Measurements from ENCODE around the gene SFXN4.
A peak's percentile ranks its signal among the peaks of the same experiment; 100 is the strongest.

The SFXN4 gene

GRCh38 chr10:119165171-119166117, at the start of gene SFXN4:
Gene SFXN4 (minus strand): TSS chr10:119165714. CDS start chr10:119165647, 67 bp downstream.
- peak; percentile 74 to 80 for DNase-seq

- no peak for DNase-seq
Observed at GRCh38 chr10:119211625-119212441, 46.3 kb upstream of the SFXN4 start.

GRCh38 chr10:119211176-119211575, 45.7 kb upstream of the SFXN4 start:
- no peak for DNase-seq

GRCh38 chr10:119210633-119211032, 45.1 kb upstream of the SFXN4 start:
- no peak for DNase-seq

GRCh38 chr10:119209736-119210355, 44.3 kb upstream of the SFXN4 start:
- DNase-seq = no peak

GRCh38 chr10:119209035-119209735, 43.7 kb upstream of the SFXN4 start:
- DNase-seq = peak; percentile 65 to 66

GRCh38 chr10:119208553-119208940, 43.0 kb upstream of the SFXN4 start:
- DNase-seq = no peak

- DNase-seq = peak; percentile 22 to 43
Observed at GRCh38 chr10:119207713-119208552, 42.4 kb upstream of the SFXN4 start.

GRCh38 chr10:119207366-119207666, 41.8 kb upstream of the SFXN4 start, which contains the start of gene GRK5:
Gene GRK5 (plus strand): TSS chr10:119207571. CDS start chr10:119207918, 347 bp downstream.
- peak; percentile 93 to 96 for DNase-seq

- peak; percentile 72 to 74 for DNase-seq
Observed at GRCh38 chr10:119206603-119207365, 41.3 kb upstream of the SFXN4 start.

GRCh38 chr10:119205894-119206602, 40.5 kb upstream of the SFXN4 start:
- DNase-seq = peak in 1 of 2 donors; percentile 47

GRCh38 chr10:119203006-119203405, 37.5 kb upstream of the SFXN4 start:
- no peak for DNase-seq

- no peak for DNase-seq
Observed at GRCh38 chr10:119201233-119201632, 35.7 kb upstream of the SFXN4 start.

GRCh38 chr10:119199231-119199992, 33.9 kb upstream of the SFXN4 start:
- peak; percentile 32 to 44 for DNase-seq

- peak; percentile 19 to 23 for DNase-seq
Observed at GRCh38 chr10:119198438-119198837, 32.9 kb upstream of the SFXN4 start.

GRCh38 chr10:119197921-119198320, 32.4 kb upstream of the SFXN4 start:
- DNase-seq = no peak

GRCh38 chr10:119191881-119192280, 26.4 kb upstream of the SFXN4 start:
- DNase-seq = no peak

GRCh38 chr10:119190954-119191785, 25.7 kb upstream of the SFXN4 start:
- no peak for DNase-seq
